Measurements from ENCODE around the gene SH3BP5. TPM values are rescaled to one million over a fixed set of nuclear protein-coding genes. Genes with fewer than 3 reads are reported as not detected.
"Not testable (repeated sequence)": the region's sequence is repeated elsewhere in the genome, so short reads cannot be mapped to it uniquely, and the experiment has no call there.

The SH3BP5 gene
- total RNA-seq, 1 experiment from 2014 or later: 20.3 TPM

DNA sequence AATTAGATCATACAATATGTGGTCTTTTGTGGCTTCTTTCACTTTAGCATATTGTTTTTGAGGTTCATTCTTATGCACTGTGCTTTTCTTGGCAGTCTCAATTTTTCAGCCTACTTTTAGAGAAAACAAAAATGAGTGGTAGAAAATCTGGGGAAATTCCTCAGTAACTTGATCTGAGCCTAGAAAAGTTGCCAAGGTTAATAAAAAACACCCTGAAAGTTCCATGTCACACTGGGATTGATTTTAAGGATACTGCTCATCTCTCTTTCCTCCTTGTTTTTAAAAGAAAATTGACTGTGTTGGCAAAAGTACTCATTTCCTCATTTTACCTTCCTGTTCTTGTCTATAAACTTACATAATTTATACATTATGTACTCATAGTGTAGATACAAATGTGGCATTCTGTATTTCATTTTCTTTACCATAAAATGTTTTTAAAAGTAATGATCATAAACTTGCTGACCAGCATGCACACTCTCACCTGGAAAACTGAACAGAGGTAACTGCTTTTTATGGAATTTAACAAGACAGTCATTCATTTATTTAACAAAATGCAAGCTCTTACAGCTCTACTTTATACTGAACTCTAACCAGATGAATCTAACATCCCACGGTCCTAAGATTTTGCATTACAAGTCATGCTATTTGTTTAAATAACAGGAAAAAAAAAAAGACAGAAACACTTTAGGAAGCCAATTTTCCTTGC, 28.6 kb upstream of the SH3BP5 start:
- no peak overlapping the region for H3K27ac ChIP-seq (ENCODE audit: low read depth, low read length, poor library complexity, severe bottlenecking)
- H3K4me1 ChIP-seq (ENCODE audit: insufficient read depth, low read length, poor library complexity, severe bottlenecking): peaks cover 14% of the 10 kb centered on the region
- no peaks in the 10 kb centered on the region for H3K27me3 ChIP-seq (replicated peaks; ENCODE audit: insufficient read depth, low read depth, low read length, poor library complexity)
- H3K4me3 ChIP-seq (ENCODE audit: low read depth, low read length, poor library complexity, severe bottlenecking): no peak overlapping the region
- H3K9me3 ChIP-seq (ENCODE audit: low read depth, low read length, poor library complexity, severe bottlenecking): no peaks in the 10 kb centered on the region
- intact Hi-C loops (cut with micrococcal nuclease; ENCODE audit: unreplicated experiment): no loop called here
- ChIA-PET POLR2A (ENCODE audit: low non-redundant PET) (no interaction called here), CTCF (interaction anchor here (0.7 kb wide), 1 partner anchor 27 kb away, joined by 4 read pairs; no protein-coding TSS in a partner anchor)
- no TSS peak for BruUV-seq (replicated peaks)
- TF ChIP-seq EZH2 (IDR thresholded peaks at IDR 0.05; ENCODE audit: borderline replicate concordance, low read depth, low read length, poor library complexity, severe bottlenecking): no peak
- TF ChIP-seq, protein P1, sequence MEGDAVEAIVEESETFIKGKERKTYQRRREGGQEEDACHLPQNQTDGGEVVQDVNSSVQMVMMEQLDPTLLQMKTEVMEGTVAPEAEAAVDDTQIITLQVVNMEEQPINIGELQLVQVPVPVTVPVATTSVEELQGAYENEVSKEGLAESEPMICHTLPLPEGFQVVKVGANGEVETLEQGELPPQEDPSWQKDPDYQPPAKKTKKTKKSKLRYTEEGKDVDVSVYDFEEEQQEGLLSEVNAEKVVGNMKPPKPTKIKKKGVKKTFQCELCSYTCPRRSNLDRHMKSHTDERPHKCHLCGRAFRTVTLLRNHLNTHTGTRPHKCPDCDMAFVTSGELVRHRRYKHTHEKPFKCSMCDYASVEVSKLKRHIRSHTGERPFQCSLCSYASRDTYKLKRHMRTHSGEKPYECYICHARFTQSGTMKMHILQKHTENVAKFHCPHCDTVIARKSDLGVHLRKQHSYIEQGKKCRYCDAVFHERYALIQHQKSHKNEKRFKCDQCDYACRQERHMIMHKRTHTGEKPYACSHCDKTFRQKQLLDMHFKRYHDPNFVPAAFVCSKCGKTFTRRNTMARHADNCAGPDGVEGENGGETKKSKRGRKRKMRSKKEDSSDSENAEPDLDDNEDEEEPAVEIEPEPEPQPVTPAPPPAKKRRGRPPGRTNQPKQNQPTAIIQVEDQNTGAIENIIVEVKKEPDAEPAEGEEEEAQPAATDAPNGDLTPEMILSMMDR (conservative IDR thresholded peaks at IDR 0.05; ENCODE audit: low read depth, low read length): no peak
- DNase-seq (ENCODE audit: low spot score): no peak
- H3K36me3 ChIP-seq (ENCODE audit: insufficient read depth, low read length, poor library complexity, severe bottlenecking): no peaks in the 10 kb centered on the region

DNA sequence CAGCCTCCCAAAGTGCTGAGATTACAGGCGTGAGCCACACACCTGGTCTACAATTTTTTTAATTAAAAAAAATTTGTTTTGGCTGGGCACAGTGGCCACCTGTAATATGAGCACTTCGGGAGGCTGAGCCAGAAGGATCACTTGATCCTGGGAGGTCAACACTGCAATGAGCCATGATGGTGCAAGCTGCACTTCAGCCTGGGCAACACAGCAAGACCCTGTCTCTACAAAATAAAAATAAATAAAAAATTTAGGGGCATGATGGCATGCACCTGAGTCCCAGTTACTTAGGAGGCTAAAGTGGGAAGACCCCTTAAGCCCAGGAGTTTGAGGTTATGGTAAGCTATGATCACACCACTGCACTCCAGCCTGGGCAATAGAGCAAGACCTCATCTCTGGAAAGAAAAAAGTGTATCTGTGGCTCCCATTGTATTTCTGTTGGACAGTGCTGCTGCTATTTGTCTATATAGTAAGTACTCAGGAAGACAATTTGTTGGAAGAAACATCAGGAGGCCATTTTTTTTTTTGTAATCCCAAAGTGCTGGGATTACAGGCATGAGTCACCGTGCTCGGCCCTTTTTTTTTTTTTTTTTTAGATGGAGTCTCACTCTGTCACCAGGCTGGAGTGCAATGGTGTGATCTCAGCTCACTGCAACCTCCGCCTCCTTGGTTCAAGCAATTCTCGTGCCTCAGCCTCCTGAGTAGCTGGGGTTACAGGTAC, 27.5 kb upstream of the SH3BP5 start:
- CTCF ChIA-PET: interaction anchor here (1.1 kb wide), 1 partner anchor 27 kb away, joined by 4 read pairs; the partner anchor contains the start of gene SH3BP5

DNA sequence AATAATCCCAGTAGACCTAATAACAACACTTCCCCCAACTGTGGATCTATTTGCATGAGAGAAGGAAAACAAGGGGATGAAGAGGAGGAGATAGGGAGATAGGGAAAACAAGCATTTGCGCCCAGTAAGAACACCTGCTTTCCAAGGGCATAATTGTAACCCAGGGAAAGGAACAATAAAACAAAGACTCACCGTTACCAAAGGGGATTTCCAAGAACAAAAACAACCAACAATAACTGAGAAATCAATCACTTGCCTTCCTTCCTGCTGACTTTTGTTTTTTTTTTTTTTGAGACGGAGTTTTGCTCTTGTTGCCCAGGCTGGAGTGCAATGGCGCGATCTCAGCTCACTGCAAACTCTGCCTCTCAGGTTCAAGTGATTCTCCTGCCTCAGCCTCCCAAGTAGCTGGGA, 24.3 kb upstream of the SH3BP5 start:
- H3K9me3 ChIP-seq (ENCODE audit: low read depth, low read length, poor library complexity, severe bottlenecking); H3K4me3 ChIP-seq (ENCODE audit: low read depth, low read length, poor library complexity, severe bottlenecking); H3K36me3 ChIP-seq (ENCODE audit: insufficient read depth, low read length, poor library complexity, severe bottlenecking); H3K27me3 ChIP-seq (replicated peaks; ENCODE audit: insufficient read depth, low read depth, low read length, poor library complexity); DNase-seq (ENCODE audit: low spot score); POLR2A ChIA-PET (ENCODE audit: low non-redundant PET); CTCF ChIA-PET; intact Hi-C loops (cut with micrococcal nuclease; ENCODE audit: unreplicated experiment); H3K27ac ChIP-seq (ENCODE audit: low read depth, low read length, poor library complexity, severe bottlenecking); BruUV-seq (replicated peaks): not testable (repeated sequence)
- peaks cover 13% of the 10 kb centered on the region for H3K4me1 ChIP-seq (ENCODE audit: insufficient read depth, low read length, poor library complexity, severe bottlenecking)

More for the DNA sequence above, 27.5 kb upstream of the SH3BP5 start:
- POLR2A ChIA-PET (ENCODE audit: low non-redundant PET): no interaction called here
- Histone ChIP-seq H3K4me3 (ENCODE audit: low read depth, low read length, poor library complexity, severe bottlenecking) (no peak overlapping the region), H3K4me1 (ENCODE audit: insufficient read depth, low read length, poor library complexity, severe bottlenecking) (peaks cover 14% of the 10 kb centered on the region), H3K36me3 (ENCODE audit: insufficient read depth, low read length, poor library complexity, severe bottlenecking) (no peaks in the 10 kb centered on the region), H3K27ac (ENCODE audit: low read depth, low read length, poor library complexity, severe bottlenecking) (no peak overlapping the region), H3K9me3 (ENCODE audit: low read depth, low read length, poor library complexity, severe bottlenecking) (no peaks in the 10 kb centered on the region), H3K27me3 (replicated peaks; ENCODE audit: insufficient read depth, low read depth, low read length, poor library complexity) (no peaks in the 10 kb centered on the region)
- DNase-seq (ENCODE audit: low spot score): peak; percentile 52
- intact Hi-C loops (cut with micrococcal nuclease; ENCODE audit: unreplicated experiment): no loop called here
- BruUV-seq (replicated peaks): no TSS peak
- TF ChIP-seq EZH2 (IDR thresholded peaks at IDR 0.05; ENCODE audit: borderline replicate concordance, low read depth, low read length, poor library complexity, severe bottlenecking): no peak
- TF ChIP-seq, protein P1 (conservative IDR thresholded peaks at IDR 0.05; ENCODE audit: low read depth, low read length): no peak
